ENCODE results near the gene SCN3B.

Gene SCN3B, protein sequence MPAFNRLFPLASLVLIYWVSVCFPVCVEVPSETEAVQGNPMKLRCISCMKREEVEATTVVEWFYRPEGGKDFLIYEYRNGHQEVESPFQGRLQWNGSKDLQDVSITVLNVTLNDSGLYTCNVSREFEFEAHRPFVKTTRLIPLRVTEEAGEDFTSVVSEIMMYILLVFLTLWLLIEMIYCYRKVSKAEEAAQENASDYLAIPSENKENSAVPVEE

GRCh38 chr11:123654566-123655081 lies at the start of gene SCN3B:
Gene SCN3B, minus strand, starts transcription at chr11:123654624. Its CDS starts 823 bp downstream, at chr11:123653801.
- TF ChIP-seq GATA1 (IDR thresholded peaks at IDR 0.05; ENCODE audit: low read depth, low read length) (no peak), POLR2A (IDR thresholded peaks at IDR 0.05; ENCODE audit: low read length) (no peak)
- peak; percentile 11 to 46 for DNase-seq

DNA sequence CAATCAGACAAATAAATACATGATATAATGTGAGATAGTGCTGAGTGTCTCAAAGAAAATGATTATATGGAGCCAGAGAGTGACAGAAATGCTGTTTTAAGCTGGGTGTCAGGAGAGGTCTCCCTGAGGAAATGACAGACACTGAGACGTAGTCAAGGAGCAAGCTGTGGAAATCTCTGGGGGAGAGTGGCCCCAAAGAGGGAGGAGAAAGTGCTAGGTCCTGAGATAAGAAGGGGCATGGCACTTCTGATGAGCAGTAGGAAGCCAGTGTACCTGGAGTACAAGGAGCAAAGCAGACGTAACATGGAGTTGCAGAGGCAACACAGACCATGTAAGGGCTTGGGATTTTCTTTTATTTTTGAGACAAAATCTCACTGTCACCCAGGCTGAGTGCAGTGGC lies 48.3 kb upstream of the SCN3B start:
- TF ChIP-seq GATA1 (IDR thresholded peaks at IDR 0.05; ENCODE audit: low read depth, low read length) (no peak), POLR2A (IDR thresholded peaks at IDR 0.05; ENCODE audit: low read length) (no peak)
- DNase-seq = no peak

DNA sequence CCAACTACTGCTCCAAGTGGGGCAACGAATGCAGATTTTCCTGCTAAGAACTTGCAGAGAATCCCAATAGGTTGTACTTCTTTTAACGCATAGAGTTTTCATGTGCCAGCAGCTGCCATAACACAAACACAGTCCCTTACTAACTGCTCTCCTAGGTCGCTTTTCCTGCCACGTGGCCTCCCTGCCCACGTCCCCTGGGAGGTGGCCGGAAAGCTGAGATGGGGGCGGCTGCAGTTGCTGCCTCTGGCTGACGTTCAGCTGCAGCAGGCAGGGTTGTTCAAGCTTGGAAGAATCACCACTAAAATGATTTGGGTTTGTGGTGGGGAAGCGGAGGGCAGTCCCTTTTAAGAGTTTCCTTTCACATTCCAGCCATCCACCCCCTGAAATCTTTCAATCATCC lies 47.7 kb upstream of the SCN3B start:
- TF ChIP-seq GATA1 (IDR thresholded peaks at IDR 0.05; ENCODE audit: low read depth, low read length) (no peak), POLR2A (IDR thresholded peaks at IDR 0.05; ENCODE audit: low read length) (no peak)
- DNase-seq = no peak

DNA sequence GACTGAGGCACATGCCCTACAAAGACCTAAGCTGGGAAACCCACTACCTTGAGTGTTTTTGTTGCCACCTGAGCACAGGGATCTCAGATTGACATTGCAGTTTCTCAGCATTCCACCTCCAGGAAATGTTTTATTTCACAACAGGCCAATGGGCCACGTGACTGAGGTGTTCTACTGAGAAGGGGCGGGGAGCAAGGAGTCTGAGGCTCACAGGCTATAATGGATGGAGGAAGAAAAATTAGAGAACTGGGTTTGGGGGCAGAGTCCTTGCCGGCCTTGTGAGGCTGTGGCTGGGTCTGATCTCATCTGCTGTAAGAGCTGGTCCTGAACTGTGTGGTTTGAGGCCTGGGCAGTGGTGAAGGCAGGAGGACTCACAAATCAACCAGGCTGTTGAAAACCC lies 46.3 kb upstream of the SCN3B start:
- TF ChIP-seq POLR2A (IDR thresholded peaks at IDR 0.05; ENCODE audit: low read length) (no peak), GATA1 (IDR thresholded peaks at IDR 0.05; ENCODE audit: low read depth, low read length) (no peak)
- DNase-seq = no peak

- no peak for TF ChIP-seq POLR2A (IDR thresholded peaks at IDR 0.05; ENCODE audit: low read length)
- TF ChIP-seq GATA1 (IDR thresholded peaks at IDR 0.05; ENCODE audit: low read depth, low read length) = no peak
- DNase-seq = no peak
Observed at GRCh38 chr11:123698546-123699127, 44.2 kb upstream of the SCN3B start.

DNA sequence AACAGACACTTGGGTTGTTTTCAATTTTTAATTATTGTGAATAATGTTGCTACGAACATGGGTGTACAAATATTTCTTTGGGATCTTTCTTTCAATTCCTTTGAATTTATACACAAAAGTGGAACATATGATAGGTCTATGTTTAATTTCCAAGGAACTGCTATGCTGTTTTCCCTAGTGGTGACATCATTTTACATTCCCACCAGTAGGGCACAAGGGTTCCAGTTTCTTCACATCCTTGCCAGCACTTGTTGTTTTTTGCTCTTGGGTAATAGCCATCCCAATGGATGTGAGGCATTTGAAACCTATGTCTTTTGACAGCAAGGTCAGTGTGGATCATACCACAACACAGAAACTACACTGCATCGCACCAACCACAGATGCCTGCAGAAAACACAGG lies 41.8 kb upstream of the SCN3B start:
- TF ChIP-seq POLR2A (IDR thresholded peaks at IDR 0.05; ENCODE audit: low read length) (no peak), GATA1 (IDR thresholded peaks at IDR 0.05; ENCODE audit: low read depth, low read length) (no peak)
- DNase-seq = no peak

GRCh38 chr11:123695231-123695630 lies 40.8 kb upstream of the SCN3B start:
- no peak for TF ChIP-seq GATA1 (IDR thresholded peaks at IDR 0.05; ENCODE audit: low read depth, low read length)
- no peak for TF ChIP-seq POLR2A (IDR thresholded peaks at IDR 0.05; ENCODE audit: low read length)
- no peak for DNase-seq

DNA sequence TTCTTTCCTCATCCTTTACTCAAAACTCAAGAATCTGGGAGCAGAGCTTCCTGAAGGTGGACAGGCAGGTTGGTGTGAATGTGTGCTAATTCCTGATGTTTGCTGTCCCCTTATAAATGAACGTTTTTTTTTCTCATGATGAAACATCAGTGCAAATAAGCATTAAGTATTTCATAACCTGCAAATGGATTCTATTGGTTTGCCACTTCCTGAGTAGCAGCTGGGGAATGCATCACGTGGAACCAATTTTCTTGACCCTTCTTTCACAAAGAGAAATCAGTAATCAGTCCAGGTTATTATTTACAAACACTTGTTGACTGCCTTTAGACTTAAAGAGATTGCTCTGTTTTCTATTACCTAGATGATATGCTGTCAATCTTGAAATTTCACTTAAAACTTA lies 40.1 kb upstream of the SCN3B start:
- DNase-seq = no peak
- no peak for TF ChIP-seq GATA1 (IDR thresholded peaks at IDR 0.05; ENCODE audit: low read depth, low read length)
- no peak for TF ChIP-seq POLR2A (IDR thresholded peaks at IDR 0.05; ENCODE audit: low read length)

GRCh38 chr11:123692961-123693360 lies 38.5 kb upstream of the SCN3B start:
- TF ChIP-seq POLR2A (IDR thresholded peaks at IDR 0.05; ENCODE audit: low read length) (no peak), GATA1 (IDR thresholded peaks at IDR 0.05; ENCODE audit: low read depth, low read length) (no peak)

GRCh38 chr11:123690485-123690884 lies 36.1 kb upstream of the SCN3B start:
- no peak for TF ChIP-seq POLR2A (IDR thresholded peaks at IDR 0.05; ENCODE audit: low read length)
- TF ChIP-seq GATA1 (IDR thresholded peaks at IDR 0.05; ENCODE audit: low read depth, low read length) = no peak
- DNase-seq = no peak

More at GRCh38 chr11:123692961-123693360, 38.5 kb upstream of the SCN3B start:
- DNase-seq = no peak

- no peak for DNase-seq
- TF ChIP-seq GATA1 (IDR thresholded peaks at IDR 0.05; ENCODE audit: low read depth, low read length) = no peak
- no peak for TF ChIP-seq POLR2A (IDR thresholded peaks at IDR 0.05; ENCODE audit: low read length)
Observed at GRCh38 chr11:123684601-123685000, 30.2 kb upstream of the SCN3B start.

DNA sequence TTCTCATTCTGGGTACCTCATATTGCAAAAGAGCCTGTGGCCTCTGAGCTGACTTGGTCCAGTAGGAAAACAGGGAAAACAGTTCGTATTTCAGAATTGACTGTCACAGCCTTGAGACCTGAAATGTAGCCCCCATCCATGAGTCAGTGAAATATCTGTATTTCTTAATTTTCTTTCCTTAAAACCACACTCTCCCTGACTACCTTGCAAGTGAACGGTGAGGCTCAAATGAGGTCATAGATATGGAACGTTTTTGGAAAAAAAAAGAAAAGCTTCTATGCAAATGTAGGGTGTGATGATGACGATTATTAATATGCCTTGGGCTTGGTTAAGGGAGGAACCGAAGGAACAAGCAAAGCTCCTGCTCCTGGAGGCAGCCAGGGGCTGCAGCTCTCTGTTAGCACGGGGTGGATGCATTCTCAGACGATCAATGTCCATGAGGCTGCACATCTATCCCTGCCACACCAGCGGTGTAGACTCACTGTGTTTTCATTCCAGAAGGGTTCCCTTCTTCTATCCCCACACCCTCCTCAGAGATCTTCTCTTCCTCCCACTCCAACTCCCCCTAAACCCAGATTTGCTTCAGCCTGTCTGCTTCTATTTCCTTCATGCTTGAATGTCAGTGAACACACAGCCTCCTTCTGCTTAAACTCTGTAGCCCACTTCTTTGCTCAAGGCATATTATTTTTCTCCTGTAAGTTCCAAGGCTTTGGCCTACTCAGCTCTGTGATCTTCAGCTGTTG lies 29.2 kb upstream of the SCN3B start:
- TF ChIP-seq GATA1 (IDR thresholded peaks at IDR 0.05; ENCODE audit: low read depth, low read length) (no peak), POLR2A (IDR thresholded peaks at IDR 0.05; ENCODE audit: low read length) (no peak)
- no peak for DNase-seq

- no peak for DNase-seq
- no peak for TF ChIP-seq POLR2A (IDR thresholded peaks at IDR 0.05; ENCODE audit: low read length)
Observed at GRCh38 chr11:123682696-123683410, 28.4 kb upstream of the SCN3B start.

DNA sequence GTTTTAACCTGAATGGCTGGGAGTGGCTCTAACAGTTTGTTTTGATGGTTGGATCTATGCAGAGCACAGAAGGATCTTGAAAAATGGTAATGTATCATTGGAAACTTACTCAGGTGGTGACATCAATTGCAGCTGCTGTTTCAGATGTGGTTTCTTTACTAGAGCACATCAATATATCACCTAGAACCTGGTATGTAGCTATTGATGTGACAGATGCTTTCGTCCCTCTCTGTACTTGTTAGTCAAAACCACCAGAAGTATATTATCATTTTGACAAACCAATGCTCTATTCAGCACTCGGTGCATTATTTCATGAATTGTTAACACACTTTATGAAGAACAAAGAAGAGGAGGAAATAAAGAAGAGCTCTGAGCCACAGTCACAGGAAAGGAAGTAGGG lies 26.6 kb upstream of the SCN3B start:
- no peak for DNase-seq
- no peak for TF ChIP-seq GATA1 (IDR thresholded peaks at IDR 0.05; ENCODE audit: low read depth, low read length)
- TF ChIP-seq POLR2A (IDR thresholded peaks at IDR 0.05; ENCODE audit: low read length) = no peak

Data from erythroblast (primary cell).